Ishikawa (cell line): ENCODE data around the gene PARN.

Experiments used
- CEBPB ChIP-seq: IDR thresholded peaks from 2 replicates; pipeline ENCODE4 v1.6.1; 2012
- CREB1 ChIP-seq: IDR thresholded peaks from 2 replicates; pipeline ENCODE4 v1.6.1; 2012; ENCODE audit warnings: low read depth
- EGR1 ChIP-seq: IDR thresholded peaks from 2 replicates; pipeline ENCODE4 v1.6.1; 2012
- EP300 ChIP-seq: IDR thresholded peaks from 2 replicates; pipeline ENCODE4 v1.6.1; 2012; ENCODE audit warnings: borderline replicate concordance
- FOXM1 ChIP-seq: IDR thresholded peaks from 2 replicates; pipeline ENCODE4 v1.6.1; 2012; ENCODE audit warnings: low read depth, borderline replicate concordance
- MAX ChIP-seq: IDR thresholded peaks from 2 replicates; pipeline ENCODE4 v1.6.1; 2012
- NFIC ChIP-seq: IDR thresholded peaks from 2 replicates; pipeline ENCODE4 v1.6.1; 2012
- RAD21 ChIP-seq: IDR thresholded peaks from 2 replicates; pipeline ENCODE4 v1.6.1; 2012; ENCODE audit warnings: low read depth
- TAF1 ChIP-seq: IDR thresholded peaks from 2 replicates; pipeline ENCODE4 v1.6.1; 2012; ENCODE audit warnings: low read depth, mild to moderate bottlenecking
- TCF12 ChIP-seq: IDR thresholded peaks from 2 replicates; pipeline ENCODE4 v1.6.1; 2012; ENCODE audit warnings: low read depth
- TEAD4 ChIP-seq: IDR thresholded peaks from 2 replicates; pipeline ENCODE4 v1.6.1; 2012
- USF1 ChIP-seq: IDR thresholded peaks from 2 replicates; pipeline ENCODE4 v1.6.1; 2012
- YY1 ChIP-seq: IDR thresholded peaks from 2 replicates; pipeline ENCODE4 v1.6.1; 2012; ENCODE audit warnings: low read depth
- ZBTB7A ChIP-seq: IDR thresholded peaks from 2 replicates; pipeline ENCODE4 v1.6.1; 2012; ENCODE audit warnings: low read depth
- TF ChIP-seq, protein P1 (sequence below): IDR thresholded peaks from 2 replicates; pipeline ENCODE4 v1.6.1; 2012; ENCODE audit warnings: low read depth, mild to moderate bottlenecking

The PARN gene

DNA sequence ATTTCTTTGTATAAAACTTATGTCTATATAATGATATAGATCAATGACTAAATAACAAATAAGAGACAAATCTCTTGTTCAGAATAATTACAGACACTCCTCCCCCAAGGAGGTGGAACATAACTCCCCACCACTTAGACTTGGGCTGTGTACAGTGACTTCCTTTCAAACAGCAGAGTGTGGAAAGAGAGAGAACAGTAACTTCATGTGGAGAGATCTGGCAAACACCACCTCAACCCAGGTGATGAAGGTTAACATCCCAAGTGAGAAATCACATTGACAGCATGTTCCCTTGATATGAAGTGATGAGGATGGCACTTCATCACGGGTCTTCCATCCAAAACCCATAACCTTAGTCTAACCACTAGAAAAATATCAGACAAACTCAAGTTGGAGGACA, 169.3 kb downstream of the PARN start:
- TF ChIP-seq RAD21 (no peak), TEAD4 (no peak), TCF12 (no peak), CREB1 (no peak), USF1 (no peak), TAF1 (no peak)
- TF ChIP-seq, protein P1, sequence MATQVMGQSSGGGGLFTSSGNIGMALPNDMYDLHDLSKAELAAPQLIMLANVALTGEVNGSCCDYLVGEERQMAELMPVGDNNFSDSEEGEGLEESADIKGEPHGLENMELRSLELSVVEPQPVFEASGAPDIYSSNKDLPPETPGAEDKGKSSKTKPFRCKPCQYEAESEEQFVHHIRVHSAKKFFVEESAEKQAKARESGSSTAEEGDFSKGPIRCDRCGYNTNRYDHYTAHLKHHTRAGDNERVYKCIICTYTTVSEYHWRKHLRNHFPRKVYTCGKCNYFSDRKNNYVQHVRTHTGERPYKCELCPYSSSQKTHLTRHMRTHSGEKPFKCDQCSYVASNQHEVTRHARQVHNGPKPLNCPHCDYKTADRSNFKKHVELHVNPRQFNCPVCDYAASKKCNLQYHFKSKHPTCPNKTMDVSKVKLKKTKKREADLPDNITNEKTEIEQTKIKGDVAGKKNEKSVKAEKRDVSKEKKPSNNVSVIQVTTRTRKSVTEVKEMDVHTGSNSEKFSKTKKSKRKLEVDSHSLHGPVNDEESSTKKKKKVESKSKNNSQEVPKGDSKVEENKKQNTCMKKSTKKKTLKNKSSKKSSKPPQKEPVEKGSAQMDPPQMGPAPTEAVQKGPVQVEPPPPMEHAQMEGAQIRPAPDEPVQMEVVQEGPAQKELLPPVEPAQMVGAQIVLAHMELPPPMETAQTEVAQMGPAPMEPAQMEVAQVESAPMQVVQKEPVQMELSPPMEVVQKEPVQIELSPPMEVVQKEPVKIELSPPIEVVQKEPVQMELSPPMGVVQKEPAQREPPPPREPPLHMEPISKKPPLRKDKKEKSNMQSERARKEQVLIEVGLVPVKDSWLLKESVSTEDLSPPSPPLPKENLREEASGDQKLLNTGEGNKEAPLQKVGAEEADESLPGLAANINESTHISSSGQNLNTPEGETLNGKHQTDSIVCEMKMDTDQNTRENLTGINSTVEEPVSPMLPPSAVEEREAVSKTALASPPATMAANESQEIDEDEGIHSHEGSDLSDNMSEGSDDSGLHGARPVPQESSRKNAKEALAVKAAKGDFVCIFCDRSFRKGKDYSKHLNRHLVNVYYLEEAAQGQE, result no peak

DNA sequence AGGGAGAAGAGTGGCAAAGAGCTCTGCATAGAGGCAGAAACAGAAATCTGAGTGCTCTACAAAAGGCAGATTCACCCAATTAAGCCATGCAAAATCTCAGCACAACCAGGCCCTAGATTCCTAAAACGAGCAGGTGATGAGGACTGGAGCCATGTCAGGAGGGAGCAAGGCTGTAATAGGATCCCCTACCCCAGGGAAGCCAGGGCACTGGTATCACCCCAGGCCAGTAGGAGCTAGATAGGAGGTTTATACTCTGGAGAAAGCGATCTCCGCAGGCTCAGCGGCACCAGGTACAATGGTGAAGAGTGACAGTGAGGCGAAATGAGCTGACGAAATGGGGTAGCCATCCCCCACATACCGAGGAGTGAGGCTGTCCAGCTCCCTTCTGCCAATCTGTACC, 171.5 kb downstream of the PARN start:
- TF ChIP-seq RAD21, result no peak
- no peak for TF ChIP-seq TCF12
- TF ChIP-seq CEBPB, result no peak
- no peak for TF ChIP-seq USF1
- TF ChIP-seq TAF1, result no peak
- TF ChIP-seq, protein P1, result no peak

GRCh38 chr16:14456793-14457481, 173.1 kb downstream of the PARN start:
- TF ChIP-seq EGR1 (no peak), NFIC (no peak), EP300 (no peak), CREB1 (no peak), YY1 (no peak), TCF12 (no peak), USF1 (no peak), FOXM1 (no peak), TEAD4 (no peak), TAF1 (no peak), RAD21 (no peak), ZBTB7A (no peak), CEBPB (no peak), MAX (no peak)
- TF ChIP-seq, protein P1, result no peak

- TF ChIP-seq FOXM1 (no peak), TAF1 (no peak), CREB1 (no peak)
- TF ChIP-seq, protein P1, result peak; percentile 71
Measured at GRCh38 chr16:14455573-14455972, 174.5 kb downstream of the PARN start.
